Measurements from ENCODE around the gene PAOX. TPM values are rescaled to one million over a fixed set of nuclear protein-coding genes. Genes with fewer than 3 reads are reported as not detected.

PAOX gene
- total and polyA plus RNA-seq, 4 donors = 4.4 to 7.0 (median 6.6) TPM

DNA sequence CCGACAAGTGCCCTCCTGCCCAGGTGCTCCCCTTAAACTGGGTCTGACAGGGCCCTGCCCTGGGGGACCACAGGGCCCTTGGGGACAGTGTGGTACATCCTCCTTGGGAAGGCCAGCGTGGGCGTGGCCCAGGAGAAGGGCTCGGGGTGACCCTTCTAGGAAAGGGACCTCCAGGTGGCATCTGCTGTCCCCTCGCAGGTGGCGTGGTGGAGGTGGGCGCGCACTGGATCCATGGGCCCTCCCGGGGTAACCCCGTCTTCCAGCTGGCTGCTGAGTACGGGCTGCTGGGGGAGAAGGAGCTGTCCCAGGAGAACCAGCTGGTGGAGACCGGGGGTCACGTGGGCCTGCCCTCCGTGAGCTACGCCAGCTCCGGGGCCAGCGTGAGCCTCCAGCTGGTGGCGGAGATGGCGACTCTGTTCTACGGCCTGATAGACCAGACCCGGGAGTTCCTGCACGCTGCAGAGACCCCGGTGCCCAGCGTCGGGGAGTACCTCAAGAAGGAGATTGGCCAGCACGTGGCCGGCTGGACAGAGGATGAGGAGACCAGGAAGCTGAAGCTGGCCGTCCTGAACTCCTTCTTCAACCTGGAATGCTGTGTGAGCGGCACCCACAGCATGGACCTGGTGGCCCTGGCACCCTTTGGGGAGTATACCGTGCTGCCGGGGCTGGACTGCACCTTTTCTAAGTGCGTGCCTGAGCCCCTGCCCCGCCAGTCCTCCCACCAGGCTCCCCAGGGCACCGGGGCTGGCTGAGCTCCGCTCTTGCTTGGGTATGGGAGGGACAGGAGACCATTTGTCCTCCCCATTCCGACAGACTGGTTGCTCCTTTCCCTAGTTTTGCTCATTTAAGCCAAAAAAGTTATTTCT, 972 bp downstream of the PAOX start:
- no peak for DNase-seq
- peaks cover 0 to 5% (median 1%) of the 10 kb centered on the region in 4 donors for H3K36me3 ChIP-seq (ENCODE audit: control insufficient read depth in 4 of 4, insufficient read depth in 4 of 4, low read length in 4 of 4)
- H3K27ac ChIP-seq (ENCODE audit: low read depth in 1 of 2, low read length in 1 of 2) = no peak overlapping the region
- WGBS, 2 donors = 92 to 94% methylated on average over 36 of the region's 36 CpGs
- TF ChIP-seq, protein P1, sequence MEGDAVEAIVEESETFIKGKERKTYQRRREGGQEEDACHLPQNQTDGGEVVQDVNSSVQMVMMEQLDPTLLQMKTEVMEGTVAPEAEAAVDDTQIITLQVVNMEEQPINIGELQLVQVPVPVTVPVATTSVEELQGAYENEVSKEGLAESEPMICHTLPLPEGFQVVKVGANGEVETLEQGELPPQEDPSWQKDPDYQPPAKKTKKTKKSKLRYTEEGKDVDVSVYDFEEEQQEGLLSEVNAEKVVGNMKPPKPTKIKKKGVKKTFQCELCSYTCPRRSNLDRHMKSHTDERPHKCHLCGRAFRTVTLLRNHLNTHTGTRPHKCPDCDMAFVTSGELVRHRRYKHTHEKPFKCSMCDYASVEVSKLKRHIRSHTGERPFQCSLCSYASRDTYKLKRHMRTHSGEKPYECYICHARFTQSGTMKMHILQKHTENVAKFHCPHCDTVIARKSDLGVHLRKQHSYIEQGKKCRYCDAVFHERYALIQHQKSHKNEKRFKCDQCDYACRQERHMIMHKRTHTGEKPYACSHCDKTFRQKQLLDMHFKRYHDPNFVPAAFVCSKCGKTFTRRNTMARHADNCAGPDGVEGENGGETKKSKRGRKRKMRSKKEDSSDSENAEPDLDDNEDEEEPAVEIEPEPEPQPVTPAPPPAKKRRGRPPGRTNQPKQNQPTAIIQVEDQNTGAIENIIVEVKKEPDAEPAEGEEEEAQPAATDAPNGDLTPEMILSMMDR (IDR thresholded peaks at IDR 0.05; ENCODE audit: control extremely low read depth, extremely low read depth) = no peak
- H3K4me3 ChIP-seq = peak overlapping the region; percentile 58
- peaks cover 0 to 12% (median 5%) of the 10 kb centered on the region in 5 donors for H3K4me1 ChIP-seq (ENCODE audit: control insufficient read depth in 5 of 5, insufficient read depth in 5 of 5, low read length in 5 of 5)
- H3K9me3 ChIP-seq (ENCODE audit: control insufficient read depth in 4 of 4, insufficient read depth in 3 of 4, low read length in 3 of 4) = no peaks in the 10 kb centered on the region
- no peak overlapping the region for H3K9ac ChIP-seq (ENCODE audit: insufficient read depth in 1 of 2, low read length in 2 of 2)
- no peak for ATAC-seq (ENCODE audit: insufficient read depth, low FRiP score)
- H3K27me3 ChIP-seq (ENCODE audit: control insufficient read depth in 3 of 3, insufficient read depth in 3 of 3, low read length in 2 of 3) = no peaks in the 10 kb centered on the region

- Histone ChIP-seq H3K4me1 (ENCODE audit: control insufficient read depth in 5 of 5, insufficient read depth in 5 of 5, low read length in 5 of 5) (peaks cover 0 to 12% (median 5%) of the 10 kb centered on the region in 5 donors), H3K27ac (ENCODE audit: low read depth in 1 of 2, low read length in 1 of 2) (no peak overlapping the region), H3K9ac (ENCODE audit: insufficient read depth in 1 of 2, low read length in 2 of 2) (no peak overlapping the region), H3K9me3 (ENCODE audit: control insufficient read depth in 4 of 4, insufficient read depth in 3 of 4, low read length in 3 of 4) (no peaks in the 10 kb centered on the region), H3K36me3 (ENCODE audit: control insufficient read depth in 4 of 4, insufficient read depth in 4 of 4, low read length in 4 of 4) (peaks cover 0 to 5% (median 1%) of the 10 kb centered on the region in 4 donors), H3K27me3 (ENCODE audit: control insufficient read depth in 3 of 3, insufficient read depth in 3 of 3, low read length in 2 of 3) (no peaks in the 10 kb centered on the region), H3K4me3 (no peak overlapping the region)
- ATAC-seq (ENCODE audit: insufficient read depth, low FRiP score) = no peak
- 41 to 74% methylated on average over 8 of the region's 8 CpGs for WGBS, 2 donors
- no peak for DNase-seq
- TF ChIP-seq, protein P1 (IDR thresholded peaks at IDR 0.05; ENCODE audit: control extremely low read depth, extremely low read depth) = no peak
Observed at GRCh38 chr10:133381036-133381435, 2.0 kb downstream of the PAOX start.

- no peak for ATAC-seq (ENCODE audit: insufficient read depth, low FRiP score)
- TF ChIP-seq, protein P1 (IDR thresholded peaks at IDR 0.05; ENCODE audit: control extremely low read depth, extremely low read depth) = no peak
Observed at GRCh38 chr10:133383551-133383950, 4.5 kb downstream of the PAOX start.

More at GRCh38 chr10:133383551-133383950, 4.5 kb downstream of the PAOX start:
- Histone ChIP-seq H3K4me1 (ENCODE audit: control insufficient read depth in 5 of 5, insufficient read depth in 5 of 5, low read length in 5 of 5) (peaks cover 0 to 8% (median 0%) of the 10 kb centered on the region in 5 donors), H3K36me3 (ENCODE audit: control insufficient read depth in 4 of 4, insufficient read depth in 4 of 4, low read length in 4 of 4) (peaks cover 0 to 5% (median 1%) of the 10 kb centered on the region in 4 donors), H3K27me3 (ENCODE audit: control insufficient read depth in 3 of 3, insufficient read depth in 3 of 3, low read length in 2 of 3) (no peaks in the 10 kb centered on the region), H3K9me3 (ENCODE audit: control insufficient read depth in 4 of 4, insufficient read depth in 3 of 4, low read length in 3 of 4) (no peaks in the 10 kb centered on the region), H3K9ac (ENCODE audit: insufficient read depth in 1 of 2, low read length in 2 of 2) (no peak overlapping the region), H3K4me3 (no peak overlapping the region), H3K27ac (ENCODE audit: low read depth in 1 of 2, low read length in 1 of 2) (no peak overlapping the region)
- 97% methylated on average over 4 of the region's 4 CpGs for WGBS, 2 donors
- no peak for DNase-seq

Data from lung (tissue), 12 donors.